Upper lobe of left lung (tissue), 6 donors: Measurements from ENCODE around the gene TANGO2. TPM values are rescaled to one million over a fixed set of nuclear protein-coding genes. Genes with fewer than 3 reads are reported as not detected.
A peak's percentile ranks its signal among the peaks of the same experiment; 100 is the strongest.

Experiments
- ATAC-seq, 2 donors: fragments of 200-7000 bp; cut with Tn5 transposase; one replicate each; pipeline ENCODE4 v1.9.1; 2022; ENCODE audit warnings: mild to moderate bottlenecking in 2 of 2, moderate library complexity in 2 of 2; ENCODE audit not compliant: low FRiP score in 2 of 2
- DNase-seq, 2 donors: peaks; one replicate each; pipeline ENCODE4 v3.0.0-alpha.2; 2019 to 2020
- H3K27ac ChIP-seq, 4 donors: fragments of 200-600 bp; sonication (generic); one replicate each; pipeline ENCODE4 v1.5.1; 2016 to 2019
- H3K27me3 ChIP-seq, 4 donors: fragments of 200-600 bp; sonication (generic); one replicate each; pipeline ENCODE4 v1.5.1; 2017 to 2019
- H3K36me3 ChIP-seq, 4 donors: fragments of 200-600 bp; sonication (generic); one replicate each; pipeline ENCODE4 v1.5.1; 2016 to 2019
- H3K4me1 ChIP-seq, 4 donors: fragments of 200-600 bp; sonication (generic); one replicate each; pipeline ENCODE4 v1.5.1; 2018 to 2019
- H3K4me3 ChIP-seq, 4 donors: fragments of 200-600 bp; sonication (generic); one replicate each; pipeline ENCODE4 v1.5.1; 2017 to 2019; ENCODE audit warnings: mild to moderate bottlenecking in 2 of 4, moderate library complexity in 1 of 4
- H3K9me3 ChIP-seq, 4 donors: fragments of 200-600 bp; sonication (generic); one replicate each; pipeline ENCODE4 v1.5.1; 2018 to 2019
- EP300 ChIP-seq, 4 donors: sonication (generic); formaldehyde crosslinking; IDR thresholded peaks; one replicate each; pipeline ENCODE4 v1.5.1; 2017; ENCODE audit warnings: antibody characterized with exemption in 4 of 4, control low read depth in 2 of 4
- POLR2A ChIP-seq, 4 donors: fragments of 450-650 bp; IDR thresholded peaks; one replicate each; pipeline ENCODE4 v1.5.1; 2016 to 2017; ENCODE audit warnings: antibody characterized with exemption in 4 of 4, mild to moderate bottlenecking in 2 of 4
- POLR2AphosphoS5 ChIP-seq, 2 donors: sonication (generic); formaldehyde crosslinking; IDR thresholded peaks; one replicate each; pipeline ENCODE4 v1.5.1; 2017; ENCODE audit warnings: antibody characterized with exemption in 2 of 2
- WGBS, 2 donors: methylation state at CpG; one replicate each; pipeline ENCODE4 v1.1.5; 2017 to 2018; 5-methylcytosine and 5-hydroxymethylcytosine counted together
- total RNA-seq, 6 donors: library from RNA; depleted of rRNA in 4 of 6; stranded (reverse); fragments of >200 nt in 4 of 6; gene quantifications; one replicate each; pipeline versions ENCODE4 v1.1.0 to v1.2.1, GENCODE V29; 2016 to 2021
- TF ChIP-seq, protein P1 (sequence below), 6 experiments: fragments of 450-650 bp in 4 of 6; fragments of 200-600 bp in 2 of 6; sonication (generic) in 2 of 6; IDR thresholded peaks; one replicate each; pipeline ENCODE4 v1.5.1; 2016 to 2019; ENCODE audit warnings: antibody characterized with exemption in 6 of 6
- donor health status: DM: no; HTN: no; CAD: no; lungs with moderate emphysema.
- donor health status: DM: no; HTN: yes; CAD: no; lungs with severe emphysema.

Gene TANGO2
- total RNA-seq, 6 donors from 2014 or later: 33.9 to 94.3 (median 55.0) TPM

GRCh38 chr22:20043997-20044342, 23.1 kb downstream of the TANGO2 start:
- WGBS, 2 donors: 80 to 90% methylated on average over 2 to 7 of the region's 7 CpGs
- Histone ChIP-seq H3K4me3 (no peak overlapping the region), H3K27ac (no peak overlapping the region), H3K27me3 (no peaks in the 10 kb centered on the region), H3K36me3 (peaks cover 0 to 84% (median 44%) of the 10 kb centered on the region in 4 donors), H3K4me1 (no peaks in the 10 kb centered on the region), H3K9me3 (no peaks in the 10 kb centered on the region)
- DNase-seq (no peak), ATAC-seq (no peak)
- TF ChIP-seq EP300 (IDR thresholded peaks at IDR 0.05) (no peak), POLR2AphosphoS5 (IDR thresholded peaks at IDR 0.05) (no peak), POLR2A (IDR thresholded peaks at IDR 0.05) (no peak)
- TF ChIP-seq, protein P1, sequence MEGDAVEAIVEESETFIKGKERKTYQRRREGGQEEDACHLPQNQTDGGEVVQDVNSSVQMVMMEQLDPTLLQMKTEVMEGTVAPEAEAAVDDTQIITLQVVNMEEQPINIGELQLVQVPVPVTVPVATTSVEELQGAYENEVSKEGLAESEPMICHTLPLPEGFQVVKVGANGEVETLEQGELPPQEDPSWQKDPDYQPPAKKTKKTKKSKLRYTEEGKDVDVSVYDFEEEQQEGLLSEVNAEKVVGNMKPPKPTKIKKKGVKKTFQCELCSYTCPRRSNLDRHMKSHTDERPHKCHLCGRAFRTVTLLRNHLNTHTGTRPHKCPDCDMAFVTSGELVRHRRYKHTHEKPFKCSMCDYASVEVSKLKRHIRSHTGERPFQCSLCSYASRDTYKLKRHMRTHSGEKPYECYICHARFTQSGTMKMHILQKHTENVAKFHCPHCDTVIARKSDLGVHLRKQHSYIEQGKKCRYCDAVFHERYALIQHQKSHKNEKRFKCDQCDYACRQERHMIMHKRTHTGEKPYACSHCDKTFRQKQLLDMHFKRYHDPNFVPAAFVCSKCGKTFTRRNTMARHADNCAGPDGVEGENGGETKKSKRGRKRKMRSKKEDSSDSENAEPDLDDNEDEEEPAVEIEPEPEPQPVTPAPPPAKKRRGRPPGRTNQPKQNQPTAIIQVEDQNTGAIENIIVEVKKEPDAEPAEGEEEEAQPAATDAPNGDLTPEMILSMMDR (IDR thresholded peaks at IDR 0.05): no peak

- Histone ChIP-seq H3K4me1 (no peaks in the 10 kb centered on the region), H3K9me3 (no peaks in the 10 kb centered on the region), H3K27me3 (no peaks in the 10 kb centered on the region), H3K4me3 (no peak overlapping the region), H3K36me3 (peaks cover 0 to 81% (median 44%) of the 10 kb centered on the region in 4 donors), H3K27ac (no peak overlapping the region)
- WGBS, 2 donors: 97 to 98% methylated on average over 9 to 10 of the region's 10 CpGs
- ATAC-seq: no peak
- TF ChIP-seq, protein P1 (IDR thresholded peaks at IDR 0.05): no peak
- no peak for TF ChIP-seq POLR2AphosphoS5 (IDR thresholded peaks at IDR 0.05)
- no peak for TF ChIP-seq POLR2A (IDR thresholded peaks at IDR 0.05)
- no peak for TF ChIP-seq EP300 (IDR thresholded peaks at IDR 0.05)
- no peak for DNase-seq
These were observed 23.7 kb downstream of the TANGO2 start for GRCh38 chr22:20044495-20045151.

DNA sequence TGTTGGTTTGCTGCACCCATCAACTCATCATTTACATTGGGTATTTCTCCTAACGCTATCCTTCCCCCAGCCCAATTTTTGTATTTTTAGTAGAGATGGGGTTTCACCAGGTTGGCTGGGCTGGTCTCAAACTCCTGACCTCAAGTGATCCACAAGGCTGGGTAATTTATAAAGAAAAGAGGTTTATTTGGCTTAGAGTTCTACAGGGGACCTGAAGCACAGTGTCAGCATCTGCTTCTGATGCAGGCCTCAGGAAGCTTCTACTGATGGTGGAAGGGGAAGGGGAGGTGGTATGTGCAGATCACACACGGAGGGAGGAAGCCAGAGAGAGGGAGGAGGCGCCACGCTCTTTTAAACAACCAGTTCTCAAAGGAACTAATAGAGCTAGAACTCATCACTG, 25.8 kb downstream of the TANGO2 start:
- Histone ChIP-seq H3K4me1 (no peaks in the 10 kb centered on the region), H3K9me3 (no peaks in the 10 kb centered on the region), H3K36me3 (peaks cover 0 to 73% (median 38%) of the 10 kb centered on the region in 4 donors), H3K4me3 (no peak overlapping the region), H3K27ac (no peak overlapping the region), H3K27me3 (no peaks in the 10 kb centered on the region)
- TF ChIP-seq EP300 (IDR thresholded peaks at IDR 0.05): no peak
- 87 to 94% methylated on average over 4 of the region's 4 CpGs for WGBS, 2 donors
- ATAC-seq: no peak
- DNase-seq: no peak

DNA sequence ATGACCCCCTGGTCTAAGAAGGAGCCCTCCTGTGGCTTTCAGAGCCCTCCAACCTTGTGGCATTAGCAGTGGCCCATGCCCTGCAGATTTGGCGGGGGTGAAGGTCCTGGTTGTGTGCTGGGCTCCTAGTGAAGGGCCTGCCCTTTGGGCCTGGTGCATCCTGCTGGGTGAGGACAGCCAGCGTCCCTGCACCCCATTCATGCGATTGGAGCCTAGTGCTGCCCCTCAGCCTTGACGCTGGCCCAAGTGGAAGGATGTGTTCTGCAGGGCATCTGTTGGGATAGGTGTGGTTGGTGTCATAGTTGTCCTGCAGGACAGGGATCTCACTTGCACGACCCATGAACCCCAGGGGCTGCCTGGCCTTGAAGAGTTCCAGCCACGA, 31.0 kb downstream of the TANGO2 start:
- ATAC-seq (no peak), DNase-seq (no peak)
- Histone ChIP-seq H3K36me3 (peaks cover 13 to 80% (median 61%) of the 10 kb centered on the region in 4 donors), H3K4me3 (no peak overlapping the region), H3K4me1 (no peaks in the 10 kb centered on the region), H3K27ac (no peak overlapping the region), H3K9me3 (no peaks in the 10 kb centered on the region), H3K27me3 (no peaks in the 10 kb centered on the region)
- TF ChIP-seq POLR2AphosphoS5 (IDR thresholded peaks at IDR 0.05) (no peak), POLR2A (IDR thresholded peaks at IDR 0.05) (no peak), EP300 (IDR thresholded peaks at IDR 0.05) (no peak)
- TF ChIP-seq, protein P1 (IDR thresholded peaks at IDR 0.05): no peak
- WGBS, 2 donors: 80 to 97% methylated on average over 2 to 6 of the region's 6 CpGs

DNA sequence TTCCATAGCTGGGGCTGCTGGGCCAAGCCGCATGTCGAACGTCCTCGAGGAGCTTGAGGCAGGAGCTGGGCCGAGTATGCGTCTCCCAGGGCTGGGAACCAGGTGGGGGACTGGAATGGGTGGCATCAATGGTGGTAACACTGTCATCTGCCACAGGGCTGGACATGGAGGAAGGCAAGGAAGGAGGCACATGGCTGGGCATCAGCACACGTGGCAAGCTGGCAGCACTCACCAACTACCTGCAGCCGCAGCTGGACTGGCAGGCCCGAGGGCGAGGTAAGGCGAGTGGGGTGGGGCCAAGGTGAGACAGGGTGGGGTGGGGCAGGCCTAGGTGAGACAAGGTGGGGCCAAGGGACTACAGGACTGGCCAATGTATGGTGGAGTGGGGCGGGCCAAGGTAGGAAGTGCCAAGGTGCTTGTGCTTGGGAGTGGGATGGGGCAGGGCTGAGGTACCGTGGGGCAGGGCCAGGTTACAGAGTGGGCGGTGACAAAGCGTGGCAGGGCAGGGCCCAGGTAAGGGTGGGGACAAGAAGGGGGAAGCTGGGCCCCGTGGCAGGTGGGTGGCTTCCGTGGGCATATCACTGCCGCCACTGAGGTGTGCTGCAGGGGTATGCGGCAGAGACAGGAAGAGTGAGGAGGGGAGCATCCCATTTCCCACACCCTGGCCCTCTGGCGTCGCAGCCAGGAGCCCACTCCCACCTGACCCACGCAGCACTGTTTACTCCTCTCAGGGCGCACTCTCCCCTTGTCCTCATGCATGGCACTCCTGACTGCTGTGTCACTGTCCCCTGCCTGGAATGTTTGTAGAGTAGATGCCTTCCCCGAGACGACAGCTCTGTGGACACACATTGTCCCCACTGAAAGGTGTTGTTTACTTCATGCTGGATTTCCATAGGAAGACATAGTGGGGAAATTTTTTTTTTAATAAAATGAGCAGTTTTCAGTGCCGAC, 31.7 kb downstream of the TANGO2 start:
- ATAC-seq (peak in 1 of 2 donors; percentile 38), DNase-seq (peak in 1 of 2 donors; percentile 26)
- no peak for TF ChIP-seq EP300 (IDR thresholded peaks at IDR 0.05)
- TF ChIP-seq POLR2A (IDR thresholded peaks at IDR 0.05): no peak
- TF ChIP-seq POLR2AphosphoS5 (IDR thresholded peaks at IDR 0.05): no peak
- TF ChIP-seq, protein P1 (IDR thresholded peaks at IDR 0.05): no peak
- H3K36me3 ChIP-seq: peaks cover 13 to 81% (median 63%) of the 10 kb centered on the region in 4 donors
- H3K9me3 ChIP-seq: no peaks in the 10 kb centered on the region
- H3K4me3 ChIP-seq: no peak overlapping the region
- H3K27me3 ChIP-seq: no peaks in the 10 kb centered on the region
- H3K4me1 ChIP-seq: no peaks in the 10 kb centered on the region
- no peak overlapping the region for H3K27ac ChIP-seq
- WGBS, 2 donors: 89 to 90% methylated on average over 25 to 26 of the region's 26 CpGs
